AG04450 (cell line): Measurements from ENCODE around the gene FAM98A. TPM values are rescaled to one million over a fixed set of nuclear protein-coding genes. Genes with fewer than 3 reads are reported as not detected.

ENCODE experiments used
- CTCF ChIA-PET: fragments of 300-600, 350-600 bp; formaldehyde crosslinking; extraction: SDS; loops from one replicate; lab custom pipeline; 2022; ENCODE audit warnings: antibody characterized with exemption, inconsistent platforms; lab: Charles Lee
- POLR2A ChIA-PET: fragments of 350-600 bp; formaldehyde crosslinking; extraction: SDS; loops from one replicate; lab custom pipeline; 2021; ENCODE audit warnings: antibody characterized with exemption, inconsistent platforms; lab: Yijun Ruan, JAX
- DNase-seq: peaks from one replicate; pipeline ENCODE4 v3.0.0-alpha.2; 2011; ENCODE audit warnings: low read depth, low spot score
- H3K27ac ChIP-seq: one replicate; pipeline ENCODE4 v1.5.1; 2012; ENCODE audit warnings: low read depth, low read length, control low read depth
- H3K27me3 ChIP-seq: one replicate; pipeline ENCODE4 v1.6.0; 2012; ENCODE audit warnings: low read length; ENCODE audit not compliant: control insufficient read depth, insufficient read depth
- H3K4me3 ChIP-seq: 2 replicates; pipeline ENCODE4 v1.5.1; 2011; ENCODE audit warnings: mild to moderate bottlenecking, low read depth, low read length, control low read depth
- H3K9me3 ChIP-seq: 2 replicates; pipeline ENCODE4 v1.5.1; 2012; ENCODE audit warnings: low read length; ENCODE audit not compliant: control insufficient read depth, insufficient read depth
- polyA plus RNA-seq: library from polyadenylated mRNA; depleted of rRNA; stranded (reverse); fragments of >200 nt; gene quantifications from 2 replicates; pipeline ENCODE4 v1.2.3, GENCODE V29; 2011
- TF ChIP-seq, protein P1 (sequence below): IDR thresholded peaks from 2 replicates; pipeline ENCODE4 v1.5.1; 2011; ENCODE audit warnings: low read depth, low read length, control low read depth, inconsistent platforms

The FAM98A gene
- polyA plus RNA-seq, 1 experiment, result 156 TPM

DNA sequence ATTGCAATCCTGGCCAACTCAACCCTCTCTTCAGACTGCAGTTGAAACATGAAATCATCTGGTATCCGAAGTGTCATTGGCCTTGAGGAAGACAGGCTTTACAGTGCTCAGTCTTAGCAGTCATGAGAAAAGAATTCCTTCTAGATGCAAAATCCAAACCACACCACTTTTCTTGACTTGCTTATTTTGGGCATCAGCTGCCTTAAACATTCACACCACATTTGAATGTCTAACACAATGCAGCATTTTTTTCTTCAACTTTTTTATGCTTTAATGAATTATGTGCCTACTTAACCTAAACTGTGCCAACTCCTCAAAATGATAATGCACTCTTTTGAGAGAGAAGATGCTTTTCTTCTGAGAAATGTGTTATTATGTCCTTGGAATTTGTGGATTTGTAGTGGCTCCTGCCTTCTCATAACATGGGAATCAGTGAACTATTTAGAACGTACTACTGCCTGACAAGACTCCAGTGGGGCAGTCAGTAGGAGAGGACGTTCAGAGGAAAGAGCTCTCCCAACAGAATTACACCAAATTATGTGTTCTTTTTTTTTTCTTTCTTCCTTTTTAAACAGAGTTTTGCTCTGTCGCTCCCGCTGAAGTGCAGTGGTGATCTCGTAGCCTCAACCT is 3.2 kb upstream of the FAM98A start:
- CTCF ChIA-PET, result interaction anchor here (1.4 kb wide), 1 partner anchor 19 kb away, joined by 3 read pairs; no protein-coding TSS in a partner anchor
- DNase-seq, result no peak
- TF ChIP-seq, protein P1, sequence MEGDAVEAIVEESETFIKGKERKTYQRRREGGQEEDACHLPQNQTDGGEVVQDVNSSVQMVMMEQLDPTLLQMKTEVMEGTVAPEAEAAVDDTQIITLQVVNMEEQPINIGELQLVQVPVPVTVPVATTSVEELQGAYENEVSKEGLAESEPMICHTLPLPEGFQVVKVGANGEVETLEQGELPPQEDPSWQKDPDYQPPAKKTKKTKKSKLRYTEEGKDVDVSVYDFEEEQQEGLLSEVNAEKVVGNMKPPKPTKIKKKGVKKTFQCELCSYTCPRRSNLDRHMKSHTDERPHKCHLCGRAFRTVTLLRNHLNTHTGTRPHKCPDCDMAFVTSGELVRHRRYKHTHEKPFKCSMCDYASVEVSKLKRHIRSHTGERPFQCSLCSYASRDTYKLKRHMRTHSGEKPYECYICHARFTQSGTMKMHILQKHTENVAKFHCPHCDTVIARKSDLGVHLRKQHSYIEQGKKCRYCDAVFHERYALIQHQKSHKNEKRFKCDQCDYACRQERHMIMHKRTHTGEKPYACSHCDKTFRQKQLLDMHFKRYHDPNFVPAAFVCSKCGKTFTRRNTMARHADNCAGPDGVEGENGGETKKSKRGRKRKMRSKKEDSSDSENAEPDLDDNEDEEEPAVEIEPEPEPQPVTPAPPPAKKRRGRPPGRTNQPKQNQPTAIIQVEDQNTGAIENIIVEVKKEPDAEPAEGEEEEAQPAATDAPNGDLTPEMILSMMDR, result no peak
- H3K9me3 ChIP-seq, result no peaks in the 10 kb centered on the region; the same call in 1 of the 2 replicates
- H3K27me3 ChIP-seq, result no peaks in the 10 kb centered on the region
- no peak overlapping the region for H3K4me3 ChIP-seq
- POLR2A ChIA-PET, result no interaction called here
- no peak overlapping the region for H3K27ac ChIP-seq

DNA sequence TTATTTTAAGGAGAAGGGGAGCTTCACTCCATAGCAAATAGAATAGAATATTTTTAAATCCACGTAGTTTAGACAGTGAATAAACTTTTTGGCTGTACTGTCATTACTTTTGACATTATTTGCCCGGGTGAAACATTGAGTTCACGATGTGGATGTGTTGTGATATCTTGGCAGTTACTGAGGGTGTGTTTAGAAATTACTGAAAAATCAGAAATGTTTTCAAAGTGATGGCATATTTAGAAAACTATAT is 769 bp upstream of the FAM98A start:
- TF ChIP-seq, protein P1, result no peak
- H3K27me3 ChIP-seq, result no peaks in the 10 kb centered on the region
- no peaks in the 10 kb centered on the region; the same call in 1 of the 2 replicates for H3K9me3 ChIP-seq
- ChIA-PET POLR2A (interaction anchor here (1.3 kb wide), 1 partner anchor 70 kb away, joined by 4 read pairs; no protein-coding TSS in a partner anchor), CTCF (interaction anchor here (0.6 to 1.5 kb wide), 4 partner anchors 14 to 124 kb away, joined by 3 to 6 read pairs (median 4); no protein-coding TSS in a partner anchor)
- H3K4me3 ChIP-seq, result peak overlapping the region; percentile 78
- DNase-seq, result no peak
- H3K27ac ChIP-seq, result no peak overlapping the region

DNA sequence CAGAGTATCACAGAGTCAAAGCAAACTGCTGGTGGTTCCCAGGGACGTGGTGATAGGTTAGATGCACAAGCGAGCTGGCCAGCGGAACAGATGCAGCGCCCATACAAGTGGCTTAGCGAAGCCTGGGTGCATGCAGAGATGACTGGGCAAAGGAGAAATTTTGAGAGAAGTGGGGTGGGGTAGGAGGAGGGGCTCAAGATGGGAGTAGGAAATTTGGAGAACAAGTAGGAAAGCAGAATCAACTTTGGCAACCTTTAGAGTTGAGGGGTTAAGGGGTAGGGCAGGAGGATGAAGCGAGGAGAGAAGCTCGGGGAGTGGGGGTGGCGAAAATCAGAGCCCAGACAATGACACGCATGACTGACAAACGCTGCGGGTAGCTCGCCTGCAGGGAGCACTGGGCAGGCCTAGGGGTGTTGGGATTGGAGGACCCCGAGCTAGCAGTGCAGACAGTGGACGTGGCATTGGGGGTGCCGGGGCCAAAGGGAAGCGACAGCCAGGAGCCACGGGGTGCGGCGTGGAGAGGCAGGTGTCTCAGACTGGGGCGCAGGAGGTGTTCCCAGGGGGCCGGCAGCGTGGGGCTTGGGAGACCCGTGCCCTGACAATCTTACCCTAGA is 431 bp downstream of the FAM98A start:
- Histone ChIP-seq H3K27me3 (no peaks in the 10 kb centered on the region), H3K27ac (peak overlapping the region; percentile 79), H3K9me3 (no peaks in the 10 kb centered on the region; the same call in 1 of the 2 replicates), H3K4me3 (peak overlapping the region; percentile 100)
- no peak for DNase-seq
- ChIA-PET POLR2A (interaction anchor here (1.3 kb wide), 1 partner anchor 69 kb away, joined by 4 read pairs; no protein-coding TSS in a partner anchor), CTCF (interaction anchor here (0.7 to 1.5 kb wide), 2 partner anchors 13 to 565 kb away, joined by 3 to 6 read pairs; no protein-coding TSS in a partner anchor)
- TF ChIP-seq, protein P1, result no peak

DNA sequence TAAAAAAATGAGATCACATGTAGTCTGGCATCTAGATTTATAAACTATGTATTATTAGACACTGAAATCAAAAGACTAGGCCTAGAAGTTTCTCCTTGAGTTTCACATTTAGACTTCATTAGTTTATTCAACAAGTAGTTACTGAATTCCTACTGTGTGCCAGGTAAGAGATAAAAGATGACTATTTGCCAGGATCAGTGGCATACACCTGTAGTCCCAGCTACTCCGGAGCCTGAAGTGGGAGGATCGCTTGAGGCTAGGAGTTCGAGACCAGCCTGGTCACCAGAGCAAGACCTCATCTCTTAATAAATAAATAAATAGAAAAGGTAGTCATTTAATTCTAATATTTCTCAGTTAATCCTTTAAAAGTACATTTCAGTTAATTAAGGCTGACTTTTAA is 2.1 kb downstream of the FAM98A start:
- Histone ChIP-seq H3K9me3 (no peaks in the 10 kb centered on the region; the same call in 1 of the 2 replicates), H3K27me3 (no peaks in the 10 kb centered on the region), H3K27ac (no peak overlapping the region), H3K4me3 (peak overlapping the region; percentile 26)
- CTCF ChIA-PET, result no interaction called here
- DNase-seq, result no peak
- TF ChIP-seq, protein P1, result no peak
- POLR2A ChIA-PET, result no interaction called here

DNA sequence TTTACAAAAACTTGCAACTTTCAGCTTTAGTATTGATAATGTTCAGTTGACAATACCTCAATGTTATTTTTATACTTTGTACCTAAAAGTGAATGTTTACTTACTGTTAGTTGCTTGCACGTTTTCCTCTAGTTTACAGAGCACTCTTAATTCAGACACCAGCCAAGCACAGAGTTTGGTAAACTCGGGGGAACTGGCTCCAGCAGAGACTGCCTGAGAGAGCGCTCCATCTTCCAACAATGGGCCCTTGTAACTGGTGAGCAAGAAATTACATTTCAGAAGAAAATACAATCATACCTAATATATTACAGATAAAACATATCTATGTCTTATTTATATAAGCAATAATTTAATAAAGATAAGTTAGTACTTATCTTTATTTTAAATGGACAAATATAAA is 3.7 kb downstream of the FAM98A start:
- TF ChIP-seq, protein P1, result no peak
- ChIA-PET POLR2A (no interaction called here), CTCF (interaction anchor here (0.8 to 3.4 kb wide), 2 partner anchors 12 to 200 kb away, joined by 3 to 17 read pairs; no protein-coding TSS in a partner anchor)
- Histone ChIP-seq H3K27ac (no peak overlapping the region), H3K9me3 (no peaks in the 10 kb centered on the region; the same call in 1 of the 2 replicates), H3K27me3 (no peaks in the 10 kb centered on the region), H3K4me3 (no peak overlapping the region)
- no peak for DNase-seq
